RCC 7860 (cell line): ENCODE data around the gene CEBPB.
A peak's percentile ranks its signal among the peaks of the same experiment; 100 is the strongest.
"Not testable (repeated sequence)": the region's sequence is repeated elsewhere in the genome, so short reads cannot be mapped to it uniquely, and the experiment has no call there.

ENCODE experiments used
- DNase-seq: peaks from one replicate; pipeline ENCODE4 v3.0.0-alpha.2; 2015; ENCODE audit warnings: low spot score
- FAIRE-seq: peaks from 2 replicates; lab custom pipeline; 2012; peaks lifted over from hg19 to GRCh38; lab: Jason Lieb, UNC

Gene CEBPB

GRCh38 chr20:50208085-50208491, 17.5 kb downstream of the CEBPB start:
- FAIRE-seq (no peak), DNase-seq (no peak)

- not testable (repeated sequence) for FAIRE-seq, DNase-seq
Observed at GRCh38 chr20:50208815-50209214, 18.2 kb downstream of the CEBPB start.

GRCh38 chr20:50210066-50210619, 19.5 kb downstream of the CEBPB start:
- no peak for DNase-seq
- FAIRE-seq: no peak

- FAIRE-seq (no peak), DNase-seq (no peak)
Observed at GRCh38 chr20:50211091-50211490, 20.5 kb downstream of the CEBPB start.

- FAIRE-seq (no peak), DNase-seq (peak; percentile 41)
Observed at GRCh38 chr20:50213531-50214106, 23.0 kb downstream of the CEBPB start.

- DNase-seq (no peak), FAIRE-seq (no peak)
Observed at GRCh38 chr20:50214226-50215024, 23.8 kb downstream of the CEBPB start.

GRCh38 chr20:50215101-50215690, 24.6 kb downstream of the CEBPB start:
- DNase-seq: no peak
- FAIRE-seq: no peak

GRCh38 chr20:50215926-50216325, 25.3 kb downstream of the CEBPB start:
- FAIRE-seq: no peak
- no peak for DNase-seq

- FAIRE-seq (no peak), DNase-seq (no peak)
Observed at GRCh38 chr20:50216543-50217206, 26.0 kb downstream of the CEBPB start.

GRCh38 chr20:50217207-50217949, 26.7 kb downstream of the CEBPB start:
- DNase-seq: no peak
- FAIRE-seq: no peak

GRCh38 chr20:50218987-50219435, 28.4 kb downstream of the CEBPB start:
- FAIRE-seq (no peak), DNase-seq (no peak)

GRCh38 chr20:50219600-50219999, 29.0 kb downstream of the CEBPB start:
- FAIRE-seq (no peak), DNase-seq (no peak)

- FAIRE-seq: no peak
- DNase-seq: no peak
Observed at GRCh38 chr20:50220093-50220893, 29.7 kb downstream of the CEBPB start.

- no peak for FAIRE-seq
- no peak for DNase-seq
Observed at GRCh38 chr20:50220894-50221365, 30.3 kb downstream of the CEBPB start.

GRCh38 chr20:50221501-50222308, 31.1 kb downstream of the CEBPB start:
- FAIRE-seq (peak; percentile 77), DNase-seq (peak; percentile 83)

- no peak for FAIRE-seq
Observed at GRCh38 chr20:50222309-50223038, 31.8 kb downstream of the CEBPB start.

GRCh38 chr20:50223039-50224005, 32.7 kb downstream of the CEBPB start:
- DNase-seq: no peak
- FAIRE-seq: no peak

More at GRCh38 chr20:50222309-50223038, 31.8 kb downstream of the CEBPB start:
- no peak for DNase-seq
